Activated naive CD4-positive, alpha-beta T cell treated with anti-CD3 and anti-CD28 coated beads, Interleukin-2, amount 10 ng/mL, durations not matched to agents 7 days and 5 days (primary cell): Measurements from ENCODE around the gene LTF.

Experiments
- CTCF ChIA-PET: fragments of 350-600 bp; sonication (Branson Sonifier 250); formaldehyde crosslinking; loops from one replicate; lab custom pipeline; 2021; ENCODE audit warnings: antibody characterized with exemption; lab: Charles Lee
- DNase-seq: peaks from one replicate; pipeline ENCODE4 v3.0.0-alpha.2; 2020
- H3K27ac Mint-ChIP-seq: one replicate; pipeline ENCODE4 v1.8.0; 2021; ENCODE audit warnings: mild to moderate bottlenecking, moderate library complexity, mixed read lengths
- H3K27me3 Mint-ChIP-seq: one replicate; pipeline ENCODE4 v1.8.0; 2021; ENCODE audit warnings: mild to moderate bottlenecking, mixed read lengths
- H3K36me3 Mint-ChIP-seq: one replicate; pipeline ENCODE4 v1.8.0; 2021; ENCODE audit warnings: mixed read lengths
- H3K4me1 Mint-ChIP-seq: one replicate; pipeline ENCODE4 v1.8.0; 2021; ENCODE audit warnings: mixed read lengths
- H3K4me3 Mint-ChIP-seq: one replicate; pipeline ENCODE4 v1.8.0; 2021; ENCODE audit warnings: mild to moderate bottlenecking, moderate library complexity, mixed read lengths
- H3K9me3 Mint-ChIP-seq: one replicate; pipeline ENCODE4 v1.8.0; 2021; ENCODE audit warnings: mixed read lengths

LTF gene

GRCh38 chr3:46470831-46471230 is 6.1 kb upstream of the LTF start:
- CTCF ChIA-PET: interaction anchor here (3.6 kb wide), 1 partner anchor 18 kb away, joined by 16 read pairs; no protein-coding TSS in a partner anchor
- Mint-ChIP-seq H3K4me1 (no peaks in the 10 kb centered on the region), H3K9me3 (peaks cover 13% of the 10 kb centered on the region), H3K27ac (no peak overlapping the region), H3K36me3 (no peaks in the 10 kb centered on the region), H3K4me3 (no peak overlapping the region), H3K27me3 (peaks cover 87% of the 10 kb centered on the region)
- DNase-seq: no peak

DNA sequence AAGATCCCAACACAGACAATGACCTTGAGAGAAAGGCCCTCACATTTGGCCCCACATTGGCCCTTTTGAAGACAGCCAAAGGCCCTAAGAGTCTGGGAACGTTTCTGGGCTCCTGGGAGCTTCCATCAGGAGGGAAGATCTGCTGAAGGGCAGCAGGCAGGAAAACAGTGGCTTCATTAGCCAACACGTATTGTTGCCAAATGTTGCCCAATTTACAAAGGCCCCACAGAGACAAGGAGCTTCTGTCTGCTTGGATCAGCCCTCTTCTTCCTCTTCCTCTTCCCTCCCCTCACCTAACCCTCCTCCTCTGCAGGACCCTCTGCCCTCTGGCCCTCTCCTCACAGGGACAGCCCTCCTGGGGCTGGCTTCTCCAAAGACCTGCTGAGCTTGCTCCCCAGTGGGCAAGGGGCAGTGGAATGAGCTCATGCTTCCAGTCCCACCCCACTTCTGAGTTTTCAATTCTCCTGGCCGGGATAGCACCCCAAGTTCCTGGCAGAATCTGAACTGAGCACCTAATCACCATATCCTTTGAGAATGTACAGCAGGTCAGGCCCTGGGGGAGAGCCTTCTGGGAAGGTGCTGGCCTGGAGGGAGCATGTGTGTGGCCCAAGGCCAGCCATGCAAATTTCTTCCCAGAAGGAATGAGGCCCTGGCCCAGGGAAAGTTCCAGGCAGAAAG is 5.1 kb upstream of the LTF start:
- Mint-ChIP-seq H3K4me3 (no peak overlapping the region), H3K9me3 (peaks cover 6% of the 10 kb centered on the region), H3K27ac (no peak overlapping the region), H3K4me1 (peaks cover 2% of the 10 kb centered on the region), H3K36me3 (no peaks in the 10 kb centered on the region), H3K27me3 (peaks cover 87% of the 10 kb centered on the region)
- CTCF ChIA-PET: interaction anchor here (3.6 kb wide), 1 partner anchor 19 kb away, joined by 16 read pairs; no protein-coding TSS in a partner anchor
- no peak for DNase-seq

DNA sequence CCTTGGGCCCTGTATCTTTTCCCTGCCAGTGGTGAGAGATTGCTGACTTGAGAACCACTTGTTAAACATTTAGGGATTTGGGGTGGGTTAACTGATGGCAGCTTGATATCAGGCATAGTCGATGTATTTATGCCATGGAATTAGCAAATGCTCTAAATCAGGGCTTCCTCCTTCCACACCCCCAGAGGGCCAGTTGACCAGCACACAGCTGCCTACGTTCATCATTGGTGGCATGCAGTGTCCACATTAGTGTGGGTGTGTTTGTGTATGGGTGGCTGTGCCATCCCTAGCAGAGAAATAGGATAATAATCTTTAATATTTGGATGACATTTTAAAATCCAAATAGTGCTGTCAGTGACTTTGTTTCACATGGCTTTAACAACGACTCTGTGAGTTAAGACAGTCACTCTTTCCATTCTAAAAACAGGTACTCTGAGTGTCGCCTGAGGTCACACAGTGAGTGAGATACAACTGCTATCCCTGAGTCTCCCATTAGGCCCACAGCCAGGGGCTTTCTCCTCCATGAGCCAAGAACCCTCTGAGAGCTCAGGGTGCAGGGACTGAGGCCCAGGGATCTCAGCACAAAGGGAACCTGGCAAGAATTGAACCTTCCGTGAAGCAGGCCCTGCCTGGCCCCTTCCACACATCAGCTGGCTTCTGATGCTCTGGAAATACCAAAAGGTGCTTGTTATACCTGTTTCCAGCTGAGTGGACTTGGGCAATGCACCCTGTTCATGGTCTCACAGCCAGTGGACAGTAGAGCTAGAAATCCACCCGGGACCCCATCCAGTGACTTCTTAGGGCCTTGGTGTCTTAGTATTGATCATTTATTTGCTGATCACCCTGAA is 4.3 kb upstream of the LTF start:
- H3K27me3 Mint-ChIP-seq: peaks cover 91% of the 10 kb centered on the region
- no peaks in the 10 kb centered on the region for H3K9me3 Mint-ChIP-seq
- no peak overlapping the region for H3K27ac Mint-ChIP-seq
- H3K36me3 Mint-ChIP-seq: no peaks in the 10 kb centered on the region
- no peak overlapping the region for H3K4me3 Mint-ChIP-seq
- peaks cover 2% of the 10 kb centered on the region for H3K4me1 Mint-ChIP-seq
- CTCF ChIA-PET: interaction anchor here (3.6 kb wide), 1 partner anchor 20 kb away, joined by 16 read pairs; no protein-coding TSS in a partner anchor
- DNase-seq: no peak

GRCh38 chr3:46467562-46467961 is 2.9 kb upstream of the LTF start:
- no peaks in the 10 kb centered on the region for H3K9me3 Mint-ChIP-seq
- peaks cover 6% of the 10 kb centered on the region for H3K4me1 Mint-ChIP-seq
- H3K4me3 Mint-ChIP-seq: no peak overlapping the region
- DNase-seq: no peak
- no peaks in the 10 kb centered on the region for H3K36me3 Mint-ChIP-seq
- no peak overlapping the region for H3K27ac Mint-ChIP-seq
- CTCF ChIA-PET: interaction anchor here (3.6 kb wide), 1 partner anchor 21 kb away, joined by 16 read pairs; no protein-coding TSS in a partner anchor
- peaks cover 93% of the 10 kb centered on the region for H3K27me3 Mint-ChIP-seq

DNA sequence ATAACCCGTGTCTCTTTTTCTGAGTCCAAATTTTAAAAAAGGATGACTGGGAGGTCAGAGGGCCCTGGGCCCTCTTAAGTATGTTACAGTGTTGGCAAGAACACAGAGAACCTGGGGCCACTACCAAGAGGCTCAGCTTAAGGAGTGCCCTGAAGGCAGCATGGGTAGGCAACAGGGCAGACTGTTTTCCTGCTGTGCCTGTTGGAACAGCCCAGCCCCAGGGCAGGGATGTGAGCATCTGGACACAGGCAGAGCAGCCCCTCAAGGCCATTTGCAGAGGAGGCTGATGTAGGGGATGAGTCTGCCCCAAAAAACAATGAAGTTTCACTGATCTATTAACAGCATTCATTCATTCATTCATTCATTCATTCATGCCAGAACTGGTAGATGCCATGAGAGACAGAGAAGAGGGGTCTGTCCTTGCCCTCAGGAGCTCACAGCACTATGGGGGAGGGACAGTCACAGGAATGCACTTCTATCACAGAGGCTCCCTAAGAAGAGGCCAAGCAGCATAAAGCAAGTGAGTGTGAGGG is 2.2 kb upstream of the LTF start:
- Mint-ChIP-seq H3K9me3 (no peaks in the 10 kb centered on the region), H3K36me3 (no peaks in the 10 kb centered on the region), H3K27ac (no peak overlapping the region), H3K27me3 (peaks cover 93% of the 10 kb centered on the region), H3K4me3 (no peak overlapping the region), H3K4me1 (peaks cover 6% of the 10 kb centered on the region)
- CTCF ChIA-PET: no interaction called here
- DNase-seq: no peak

DNA sequence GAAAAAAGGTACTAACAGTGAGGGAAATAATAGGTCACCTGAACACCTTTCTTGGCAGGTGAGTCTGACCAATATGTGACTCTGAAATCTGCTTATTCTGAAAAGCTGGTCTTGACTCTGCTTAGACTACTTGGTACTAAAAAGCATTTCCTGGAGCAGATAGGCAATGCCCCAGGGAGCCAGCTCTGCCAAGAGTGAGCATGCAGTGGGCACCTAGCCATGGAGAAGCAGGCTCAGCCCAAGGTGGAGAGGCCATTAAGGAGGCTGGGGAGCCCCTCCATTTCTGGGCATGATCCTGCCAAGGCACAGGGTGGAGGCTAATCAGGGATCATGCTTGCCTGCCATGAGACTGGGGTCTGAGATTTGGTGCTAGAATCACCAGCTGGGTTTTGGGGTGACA is 1.6 kb upstream of the LTF start:
- Mint-ChIP-seq H3K27ac (no peak overlapping the region), H3K27me3 (peaks cover 89% of the 10 kb centered on the region), H3K9me3 (no peaks in the 10 kb centered on the region), H3K36me3 (no peaks in the 10 kb centered on the region), H3K4me1 (peaks cover 6% of the 10 kb centered on the region), H3K4me3 (no peak overlapping the region)
- CTCF ChIA-PET: no interaction called here
- no peak for DNase-seq

- Mint-ChIP-seq H3K9me3 (no peaks in the 10 kb centered on the region), H3K4me3 (no peak overlapping the region), H3K4me1 (peaks cover 6% of the 10 kb centered on the region), H3K36me3 (no peaks in the 10 kb centered on the region), H3K27me3 (peaks cover 80% of the 10 kb centered on the region), H3K27ac (no peak overlapping the region)
- no peak for DNase-seq
- CTCF ChIA-PET: no interaction called here
Measured at GRCh38 chr3:46465196-46465520, 453 bp upstream of the LTF start.

DNA sequence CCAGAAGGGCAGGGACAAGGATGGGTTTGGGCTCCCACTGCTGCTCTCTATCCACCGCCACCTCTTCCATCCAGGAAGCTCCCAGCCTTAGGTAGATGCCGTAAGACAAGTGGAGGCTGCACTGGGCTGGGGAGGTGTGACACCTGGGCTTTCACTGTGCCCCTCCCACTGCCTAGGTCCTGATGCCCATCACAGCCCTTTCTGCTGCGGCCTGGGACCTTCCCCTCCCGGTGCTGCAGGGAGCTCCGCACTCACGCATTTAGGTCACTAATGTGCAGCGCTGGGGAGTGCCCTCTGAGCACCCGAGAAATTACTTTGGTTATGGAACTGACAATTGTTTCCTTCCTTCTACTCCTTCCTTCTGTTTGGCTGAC is 850 bp downstream of the LTF start:
- H3K36me3 Mint-ChIP-seq: no peaks in the 10 kb centered on the region
- CTCF ChIA-PET: no interaction called here
- H3K4me1 Mint-ChIP-seq: peaks cover 6% of the 10 kb centered on the region
- peaks cover 83% of the 10 kb centered on the region for H3K27me3 Mint-ChIP-seq
- no peak overlapping the region for H3K4me3 Mint-ChIP-seq
- H3K27ac Mint-ChIP-seq: no peak overlapping the region
- H3K9me3 Mint-ChIP-seq: no peaks in the 10 kb centered on the region
- no peak for DNase-seq

DNA sequence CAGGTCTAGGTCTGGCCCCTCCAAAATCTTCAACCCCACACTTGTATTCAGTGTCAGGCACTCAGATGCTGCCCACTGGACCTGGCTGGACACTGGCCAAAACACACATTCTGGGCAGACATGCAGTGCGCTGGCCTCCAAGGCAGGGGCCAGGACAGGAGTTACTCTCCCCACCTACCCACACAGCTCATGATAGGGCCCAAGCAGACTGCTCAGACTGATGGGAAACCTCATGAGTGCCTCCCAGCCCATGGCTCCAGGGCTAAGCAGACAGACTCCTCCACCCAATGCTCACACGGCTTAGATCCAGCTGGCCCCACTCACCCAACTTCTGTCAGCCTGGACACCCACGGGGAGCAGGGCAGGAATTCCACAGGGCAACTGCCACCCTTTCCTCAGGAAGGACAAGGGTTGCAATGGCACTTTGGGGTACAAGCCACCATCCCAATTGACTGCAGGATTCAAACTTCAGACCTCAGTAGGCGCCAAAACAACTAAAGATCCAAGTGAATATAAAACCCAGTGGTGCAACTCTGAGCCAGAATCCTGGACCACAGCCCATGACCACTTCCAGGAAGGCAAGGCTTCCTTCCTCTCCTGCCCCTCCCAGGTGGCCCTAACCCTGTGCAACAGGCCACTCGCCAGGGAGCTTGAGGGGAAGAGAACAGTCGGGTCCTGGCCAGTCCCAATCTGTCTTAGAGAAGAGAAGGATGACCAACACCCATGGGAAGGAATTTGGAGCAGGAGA is 1.4 kb downstream of the LTF start:
- CTCF ChIA-PET: interaction anchor here (1.1 to 1.4 kb wide), 2 partner anchors 14 to 26 kb away, joined by 4 to 7 read pairs; no protein-coding TSS in a partner anchor
- Mint-ChIP-seq H3K9me3 (no peaks in the 10 kb centered on the region), H3K4me1 (peaks cover 6% of the 10 kb centered on the region), H3K4me3 (no peak overlapping the region), H3K27me3 (peaks cover 79% of the 10 kb centered on the region), H3K27ac (no peak overlapping the region), H3K36me3 (no peaks in the 10 kb centered on the region)
- DNase-seq: no peak

DNA sequence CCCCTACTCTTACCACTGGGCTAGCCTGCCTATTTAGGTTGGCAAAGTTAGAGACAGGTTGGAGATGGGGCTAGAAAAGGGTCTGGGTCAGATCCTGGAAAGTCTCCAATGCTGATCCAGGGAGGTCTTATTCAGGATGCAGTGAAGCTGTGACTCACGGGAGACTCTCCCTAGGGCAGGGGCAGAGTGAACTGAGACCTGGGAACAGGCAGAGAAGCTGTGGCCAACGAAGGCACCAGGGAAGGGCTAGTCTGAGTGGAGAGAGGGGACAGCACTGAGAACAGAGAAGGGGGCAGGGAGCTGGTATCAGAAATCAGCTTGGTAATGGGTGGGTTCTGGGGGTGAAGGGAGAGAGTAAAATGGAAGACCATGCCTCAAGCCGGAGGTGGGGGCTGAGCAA is 2.2 kb downstream of the LTF start:
- no peak overlapping the region for H3K27ac Mint-ChIP-seq
- H3K36me3 Mint-ChIP-seq: no peaks in the 10 kb centered on the region
- no peak for DNase-seq
- no peak overlapping the region for H3K4me3 Mint-ChIP-seq
- CTCF ChIA-PET: interaction anchor here (0.7 to 1.4 kb wide), 3 partner anchors 10 to 27 kb away, joined by 3 to 7 read pairs (median 4); no protein-coding TSS in a partner anchor
- H3K4me1 Mint-ChIP-seq: peaks cover 6% of the 10 kb centered on the region
- H3K9me3 Mint-ChIP-seq: no peaks in the 10 kb centered on the region
- peaks cover 71% of the 10 kb centered on the region for H3K27me3 Mint-ChIP-seq

DNA sequence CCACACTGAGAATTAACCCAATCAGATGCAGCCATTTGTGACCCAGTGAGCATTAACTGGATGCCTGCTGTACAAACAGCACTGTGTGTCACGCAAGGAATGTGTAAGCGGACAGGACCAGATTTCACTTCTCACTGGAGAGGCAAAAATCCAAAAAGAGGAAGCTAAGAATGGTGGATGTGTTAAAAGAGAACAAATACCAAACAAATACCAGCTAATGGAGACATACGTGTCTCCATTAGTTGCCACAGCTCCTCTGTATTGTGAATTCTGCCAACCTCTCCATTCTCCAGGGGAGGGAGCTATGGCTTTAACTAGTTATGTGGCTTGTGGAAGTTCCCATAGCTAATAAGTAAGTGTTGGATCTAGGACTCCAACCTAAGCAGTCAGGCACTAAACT is 2.6 kb downstream of the LTF start:
- H3K27ac Mint-ChIP-seq: no peak overlapping the region
- H3K27me3 Mint-ChIP-seq: peaks cover 71% of the 10 kb centered on the region
- H3K4me1 Mint-ChIP-seq: peaks cover 6% of the 10 kb centered on the region
- CTCF ChIA-PET: interaction anchor here (0.7 to 1.4 kb wide), 3 partner anchors 10 to 27 kb away, joined by 3 to 7 read pairs (median 4); no protein-coding TSS in a partner anchor
- H3K36me3 Mint-ChIP-seq: no peaks in the 10 kb centered on the region
- DNase-seq: no peak
- no peaks in the 10 kb centered on the region for H3K9me3 Mint-ChIP-seq
- H3K4me3 Mint-ChIP-seq: no peak overlapping the region

- H3K27ac Mint-ChIP-seq: no peak overlapping the region
- H3K4me3 Mint-ChIP-seq: no peak overlapping the region
- no peaks in the 10 kb centered on the region for H3K9me3 Mint-ChIP-seq
- DNase-seq: no peak
- CTCF ChIA-PET: interaction anchor here (1.5 kb wide), 1 partner anchor 10 kb away, joined by 4 read pairs; no protein-coding TSS in a partner anchor
- H3K4me1 Mint-ChIP-seq: peaks cover 6% of the 10 kb centered on the region
- peaks cover 70% of the 10 kb centered on the region for H3K27me3 Mint-ChIP-seq
- no peaks in the 10 kb centered on the region for H3K36me3 Mint-ChIP-seq
Measured at GRCh38 chr3:46460051-46460450, 4.7 kb downstream of the LTF start.

- DNase-seq: no peak
- CTCF ChIA-PET: no interaction called here
- Mint-ChIP-seq H3K4me3 (no peak overlapping the region), H3K36me3 (no peaks in the 10 kb centered on the region), H3K27ac (no peak overlapping the region), H3K9me3 (no peaks in the 10 kb centered on the region), H3K4me1 (no peaks in the 10 kb centered on the region), H3K27me3 (peaks cover 62% of the 10 kb centered on the region)
Measured at GRCh38 chr3:46456118-46456517, 8.6 kb downstream of the LTF start.
